ENCODE data around the gene XXYLT1. TPM values are rescaled to one million over a fixed set of nuclear protein-coding genes. Genes with fewer than 3 reads are reported as not detected.

XXYLT1 gene
- total RNA-seq, 1 donor from 2014 or later: 8.9 TPM

DNA sequence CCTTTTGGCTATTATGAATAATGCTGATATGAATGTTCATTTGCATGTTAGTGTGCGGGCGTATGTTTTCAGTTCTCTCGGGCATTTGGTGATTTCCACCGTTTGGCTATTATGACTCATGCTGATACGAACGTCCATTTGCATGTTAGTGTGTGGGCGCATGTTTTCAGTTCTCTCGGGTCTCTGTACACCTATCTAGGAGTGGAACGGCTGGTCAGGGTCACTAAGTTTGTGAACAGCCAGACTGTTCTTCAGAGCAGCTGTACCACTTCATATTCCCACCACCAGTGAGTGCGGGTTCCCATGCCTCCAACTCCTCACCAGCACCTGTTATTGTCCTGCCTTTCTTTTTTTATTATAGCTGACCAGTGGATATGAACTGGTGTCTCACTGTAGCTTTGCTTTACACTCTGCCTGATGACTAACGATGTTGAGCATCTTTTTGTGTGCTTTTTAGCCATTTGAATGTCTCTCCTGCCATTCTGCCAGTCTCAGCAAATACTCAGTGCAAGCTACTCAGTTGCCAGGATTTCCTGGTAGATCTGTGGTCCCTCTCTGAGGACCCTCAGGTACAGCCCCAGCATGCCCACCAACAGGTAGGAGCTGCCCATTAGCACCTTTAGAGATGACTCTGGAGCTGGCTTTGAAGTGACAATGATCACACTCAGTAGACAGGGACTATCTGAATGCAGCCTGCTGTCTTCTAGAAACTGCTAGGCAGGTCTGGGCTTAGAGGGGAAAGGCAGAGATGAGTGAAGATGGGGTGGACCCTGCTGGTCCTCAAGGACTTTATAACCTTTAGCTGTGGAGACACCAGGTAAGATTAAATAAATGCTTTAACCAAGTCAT is 141.1 kb downstream of the XXYLT1 start:
- DNase-seq (no peak), ATAC-seq (no peak)
- TF ChIP-seq, protein P1, sequence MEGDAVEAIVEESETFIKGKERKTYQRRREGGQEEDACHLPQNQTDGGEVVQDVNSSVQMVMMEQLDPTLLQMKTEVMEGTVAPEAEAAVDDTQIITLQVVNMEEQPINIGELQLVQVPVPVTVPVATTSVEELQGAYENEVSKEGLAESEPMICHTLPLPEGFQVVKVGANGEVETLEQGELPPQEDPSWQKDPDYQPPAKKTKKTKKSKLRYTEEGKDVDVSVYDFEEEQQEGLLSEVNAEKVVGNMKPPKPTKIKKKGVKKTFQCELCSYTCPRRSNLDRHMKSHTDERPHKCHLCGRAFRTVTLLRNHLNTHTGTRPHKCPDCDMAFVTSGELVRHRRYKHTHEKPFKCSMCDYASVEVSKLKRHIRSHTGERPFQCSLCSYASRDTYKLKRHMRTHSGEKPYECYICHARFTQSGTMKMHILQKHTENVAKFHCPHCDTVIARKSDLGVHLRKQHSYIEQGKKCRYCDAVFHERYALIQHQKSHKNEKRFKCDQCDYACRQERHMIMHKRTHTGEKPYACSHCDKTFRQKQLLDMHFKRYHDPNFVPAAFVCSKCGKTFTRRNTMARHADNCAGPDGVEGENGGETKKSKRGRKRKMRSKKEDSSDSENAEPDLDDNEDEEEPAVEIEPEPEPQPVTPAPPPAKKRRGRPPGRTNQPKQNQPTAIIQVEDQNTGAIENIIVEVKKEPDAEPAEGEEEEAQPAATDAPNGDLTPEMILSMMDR (IDR thresholded peaks at IDR 0.05): no peak
- Histone ChIP-seq H3K4me3 (no peak overlapping the region), H3K27ac (no peak overlapping the region), H3K9me3 (no peaks in the 10 kb centered on the region), H3K36me3 (no peaks in the 10 kb centered on the region), H3K4me1 (no peaks in the 10 kb centered on the region), H3K27me3 (ENCODE audit: low read depth) (no peaks in the 10 kb centered on the region)
- intact Hi-C loops (cut with DNase I): no loop called here

DNA sequence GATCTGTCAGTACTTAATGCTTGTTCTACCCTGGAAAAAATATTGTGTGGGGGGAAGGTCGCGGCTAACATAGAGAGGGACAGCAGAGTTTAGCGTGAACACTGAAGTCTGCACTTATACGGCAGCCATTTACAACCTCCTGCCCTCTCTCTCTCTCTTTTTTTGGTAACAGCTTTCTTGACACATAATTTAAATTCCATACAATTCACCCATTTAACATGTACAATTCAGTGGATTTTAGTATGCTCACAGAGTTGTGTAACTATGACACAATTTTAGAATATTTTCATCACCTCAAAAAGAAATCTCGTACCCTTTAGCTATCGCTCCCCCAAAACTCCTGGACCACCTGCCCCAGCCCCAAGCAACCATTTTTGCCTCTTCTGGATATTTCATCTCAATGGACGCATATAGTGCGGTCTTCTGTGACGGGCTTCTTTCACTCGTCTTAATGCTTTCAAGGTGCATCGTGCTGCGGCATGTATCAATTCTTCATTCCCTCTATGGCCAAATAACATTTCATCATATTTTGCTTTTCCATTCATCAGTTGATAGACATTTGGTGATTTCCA is 141.8 kb downstream of the XXYLT1 start:
- H3K4me3 ChIP-seq: no peak overlapping the region
- ATAC-seq (no peak), DNase-seq (no peak)
- TF ChIP-seq, protein P1 (IDR thresholded peaks at IDR 0.05): no peak
- no peaks in the 10 kb centered on the region for H3K36me3 ChIP-seq
- no peaks in the 10 kb centered on the region for H3K9me3 ChIP-seq
- no peak overlapping the region for H3K27ac ChIP-seq
- no peaks in the 10 kb centered on the region for H3K27me3 ChIP-seq (ENCODE audit: low read depth)
- intact Hi-C loops (cut with DNase I): no loop called here
- H3K4me1 ChIP-seq: no peaks in the 10 kb centered on the region

DNA sequence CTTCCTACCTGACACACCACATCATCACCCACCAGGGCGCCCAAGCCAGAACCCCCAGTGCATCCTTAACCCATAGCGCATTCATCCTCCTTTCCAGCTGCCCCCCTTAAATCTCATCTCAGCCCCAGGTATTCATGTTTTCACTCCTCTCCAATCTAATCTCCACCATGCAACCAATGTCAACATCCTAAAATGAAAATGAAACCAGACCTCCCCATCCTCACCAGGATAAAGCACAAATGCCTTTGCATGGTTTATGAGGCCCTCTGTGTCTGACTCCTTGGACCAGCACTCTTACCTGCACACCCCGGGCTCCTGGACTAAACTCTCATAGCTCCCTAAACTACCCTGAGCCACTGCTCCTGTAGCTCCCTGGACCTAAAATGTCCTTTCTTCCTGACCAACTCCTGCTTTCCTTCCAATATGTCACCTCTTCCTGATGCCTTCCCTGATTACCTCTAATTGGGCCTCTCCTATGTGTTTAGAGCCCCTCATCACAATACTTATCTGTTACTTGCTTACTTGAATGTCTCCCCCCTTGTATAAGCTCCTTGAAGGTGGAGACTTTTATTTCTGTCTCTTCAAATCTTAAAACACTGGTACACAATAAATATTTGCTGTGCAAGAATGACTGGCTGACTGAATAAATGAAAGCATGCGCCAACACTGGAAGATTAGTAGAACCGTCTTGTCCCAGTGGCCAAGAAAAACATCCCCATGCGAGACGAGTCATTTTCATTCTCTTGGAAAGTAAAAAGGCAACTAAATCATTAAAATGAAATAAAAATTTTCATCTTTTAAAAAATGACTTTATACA is 142.5 kb downstream of the XXYLT1 start:
- H3K9me3 ChIP-seq: no peaks in the 10 kb centered on the region
- ATAC-seq (no peak), DNase-seq (no peak)
- no peak overlapping the region for H3K4me3 ChIP-seq
- H3K27ac ChIP-seq: no peak overlapping the region
- H3K4me1 ChIP-seq: no peaks in the 10 kb centered on the region
- TF ChIP-seq, protein P1 (IDR thresholded peaks at IDR 0.05): no peak
- intact Hi-C loops (cut with DNase I): no loop called here
- H3K27me3 ChIP-seq (ENCODE audit: low read depth): no peaks in the 10 kb centered on the region
- H3K36me3 ChIP-seq: no peaks in the 10 kb centered on the region

DNA sequence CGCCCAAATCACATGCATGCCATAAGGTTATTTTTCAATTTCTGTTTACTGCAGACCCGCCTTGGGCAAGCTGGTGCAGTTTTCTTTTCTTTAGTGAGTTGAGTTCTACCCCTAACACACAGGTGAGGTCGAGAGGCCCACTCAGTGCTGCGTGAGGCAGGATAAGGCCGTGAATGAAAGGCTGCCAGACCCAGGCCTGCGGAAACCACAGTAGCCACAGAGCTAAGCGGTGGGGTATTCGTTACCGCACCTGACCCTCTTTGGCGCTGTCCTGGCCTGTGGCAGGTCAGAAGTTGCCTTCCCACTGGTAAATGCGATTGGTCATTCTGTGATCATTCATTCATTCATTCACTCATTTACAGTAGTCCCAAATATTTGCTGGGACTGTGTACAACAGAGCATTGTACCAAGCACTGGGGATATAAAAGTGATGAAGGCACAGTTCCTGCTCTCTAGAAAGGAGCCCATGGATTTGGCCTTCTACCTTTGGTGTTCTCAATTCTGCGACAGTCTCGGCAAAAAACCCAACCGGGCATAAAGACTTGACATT is 144.8 kb downstream of the XXYLT1 start:
- intact Hi-C loops (cut with DNase I): no loop called here
- no peaks in the 10 kb centered on the region for H3K27me3 ChIP-seq (ENCODE audit: low read depth)
- H3K4me3 ChIP-seq: no peak overlapping the region
- TF ChIP-seq, protein P1 (IDR thresholded peaks at IDR 0.05): no peak
- no peak for ATAC-seq
- H3K27ac ChIP-seq: no peak overlapping the region
- no peaks in the 10 kb centered on the region for H3K36me3 ChIP-seq
- H3K9me3 ChIP-seq: no peaks in the 10 kb centered on the region
- no peaks in the 10 kb centered on the region for H3K4me1 ChIP-seq
- no peak for DNase-seq

DNA sequence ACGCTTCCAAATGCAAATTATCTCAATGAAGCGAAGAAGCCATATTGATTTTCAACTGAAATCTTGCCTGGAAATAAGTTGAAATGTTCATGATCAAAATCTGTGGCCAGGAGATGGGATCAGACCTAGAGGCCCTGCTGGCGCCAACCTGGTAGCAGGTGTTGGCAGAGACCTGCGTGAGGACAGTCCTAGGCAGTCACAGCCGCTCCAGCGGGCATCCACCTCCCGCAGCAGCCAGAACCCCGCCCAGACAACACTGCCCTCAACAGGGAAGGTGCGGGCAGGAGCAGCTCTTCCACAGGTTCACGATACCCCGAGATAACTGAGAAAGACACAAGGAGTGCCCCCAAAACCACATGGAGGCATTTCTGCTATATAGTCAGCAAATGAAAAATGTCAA is 145.3 kb downstream of the XXYLT1 start:
- Histone ChIP-seq H3K9me3 (no peaks in the 10 kb centered on the region), H3K27me3 (ENCODE audit: low read depth) (no peaks in the 10 kb centered on the region), H3K27ac (no peak overlapping the region), H3K4me1 (no peaks in the 10 kb centered on the region), H3K36me3 (no peaks in the 10 kb centered on the region), H3K4me3 (no peak overlapping the region)
- intact Hi-C loops (cut with DNase I): no loop called here
- DNase-seq: no peak
- no peak for ATAC-seq
- TF ChIP-seq, protein P1 (IDR thresholded peaks at IDR 0.05): no peak
